HAP-1 (cell line): Measurements from ENCODE around the gene UBE2O.
"Not testable (repeated sequence)": the region's sequence is repeated elsewhere in the genome, so short reads cannot be mapped to it uniquely, and the experiment has no call there.

Experiments used
- DNase-seq, 2 experiments: peaks; one replicate each; pipeline ENCODE4 v3.0.0-alpha.2; 2016 to 2020; ENCODE audit warnings: low spot score in 2 of 2
- H3K27me3 ChIP-seq: fragments of 250-450 bp; sonication (Bioruptor Pico); 2 replicates; pipeline ENCODE4 v1.5.1; 2020; ENCODE audit warnings: low read depth, mild to moderate bottlenecking, moderate library complexity
- H3K36me3 ChIP-seq: fragments of 250-450 bp; sonication (Bioruptor Pico); replicated peaks from 2 replicates; pipeline ENCODE4 v1.5.1; 2020; ENCODE audit warnings: mild to moderate bottlenecking
- H3K4me1 ChIP-seq: fragments of 250-450 bp; sonication (Bioruptor Pico); 2 replicates; pipeline ENCODE4 v1.5.1; 2020; ENCODE audit warnings: mild to moderate bottlenecking
- H3K4me3 ChIP-seq: fragments of 250-450 bp; sonication (Bioruptor Pico); 2 replicates; pipeline ENCODE4 v1.5.1; 2020; ENCODE audit warnings: mild to moderate bottlenecking, moderate library complexity
- H3K9me3 ChIP-seq: fragments of 250-450 bp; sonication (Bioruptor Pico); 2 replicates; pipeline ENCODE4 v1.5.1; 2020; ENCODE audit warnings: mild to moderate bottlenecking, moderate library complexity
- in situ Hi-C: fragments of 300-500 bp; cut with MboI; formaldehyde crosslinking; loops from 3 replicates; pipeline ENCODE4 v1.14.3; 2020; ENCODE audit warnings: low sequenced_read_pairs, inconsistent platforms, mixed read lengths

UBE2O gene

GRCh38 chr17:76357597-76358158 is 95.3 kb downstream of the UBE2O start:
- in situ Hi-C loops: no loop called here

GRCh38 chr17:76356803-76357456 is 96.0 kb downstream of the UBE2O start:
- Histone ChIP-seq H3K27me3 (no peaks in the 10 kb centered on the region), H3K4me1 (peaks cover 15% of the 10 kb centered on the region), H3K4me3 (no peak overlapping the region), H3K9me3 (no peaks in the 10 kb centered on the region), H3K36me3 (no peaks in the 10 kb centered on the region)
- in situ Hi-C loops: no loop called here
- peak in 1 of 2 experiments; percentile 42 for DNase-seq

More at GRCh38 chr17:76357597-76358158, 95.3 kb downstream of the UBE2O start:
- Histone ChIP-seq H3K27me3 (no peaks in the 10 kb centered on the region), H3K9me3 (no peaks in the 10 kb centered on the region), H3K36me3 (no peaks in the 10 kb centered on the region), H3K4me3 (no peak overlapping the region), H3K4me1 (peaks cover 15% of the 10 kb centered on the region)
- no peak for DNase-seq

- Histone ChIP-seq H3K36me3 (no peaks in the 10 kb centered on the region; the same call in 1 of the 2 replicates), H3K27me3 (no peaks in the 10 kb centered on the region), H3K4me3 (peak overlapping the region; percentile 91), H3K4me1 (peaks cover 10% of the 10 kb centered on the region), H3K9me3 (no peaks in the 10 kb centered on the region)
- no peak for DNase-seq
- in situ Hi-C loops: no loop called here
Measured at GRCh38 chr17:76354747-76355310, 98.1 kb downstream of the UBE2O start.

GRCh38 chr17:76354317-76354729 is 98.6 kb downstream of the UBE2O start:
- Histone ChIP-seq H3K9me3 (no peaks in the 10 kb centered on the region), H3K4me1 (peaks cover 10% of the 10 kb centered on the region), H3K36me3 (no peaks in the 10 kb centered on the region; the same call in 1 of the 2 replicates), H3K4me3 (peak overlapping the region; percentile 91), H3K27me3 (no peaks in the 10 kb centered on the region)
- in situ Hi-C loops: no loop called here
- DNase-seq: no peak

GRCh38 chr17:76353599-76354316 is 99.2 kb downstream of the UBE2O start, which contains the start of gene PRPSAP1:
Gene PRPSAP1, minus strand, starts transcription at chr17:76353916. Its CDS starts 213 bp downstream, at chr17:76353703.
- H3K27me3 ChIP-seq: no peaks in the 10 kb centered on the region
- H3K4me1 ChIP-seq: peaks cover 10% of the 10 kb centered on the region
- H3K4me3 ChIP-seq: peak within 1 kb of the TSS; percentile 91
- H3K36me3 ChIP-seq: no peaks in the 10 kb centered on the region; the same call in 1 of the 2 replicates
- in situ Hi-C loops: no loop called here
- no peaks in the 10 kb centered on the region for H3K9me3 ChIP-seq
- peak; percentile 91 for DNase-seq

GRCh38 chr17:76353004-76353598 is 99.9 kb downstream of the UBE2O start:
- Histone ChIP-seq H3K4me1 (peaks cover 10% of the 10 kb centered on the region), H3K36me3 (no peaks in the 10 kb centered on the region; the same call in 1 of the 2 replicates), H3K27me3 (no peaks in the 10 kb centered on the region), H3K4me3 (peak overlapping the region; percentile 91), H3K9me3 (no peaks in the 10 kb centered on the region)
- DNase-seq: peak in 1 of 2 experiments; percentile 30
- in situ Hi-C loops: no loop called here

- Histone ChIP-seq H3K4me1 (peaks cover 1% of the 10 kb centered on the region; the same call in 1 of the 2 replicates), H3K4me3 (no peak overlapping the region), H3K36me3 (peaks cover 12% of the 10 kb centered on the region), H3K9me3 (no peaks in the 10 kb centered on the region), H3K27me3 (no peaks in the 10 kb centered on the region)
- in situ Hi-C loops: no loop called here
- no peak for DNase-seq
Measured at GRCh38 chr17:76351526-76352071, 101.4 kb downstream of the UBE2O start.

GRCh38 chr17:76350463-76350862 is 102.5 kb downstream of the UBE2O start:
- H3K4me1 ChIP-seq: no peaks in the 10 kb centered on the region
- H3K36me3 ChIP-seq: peaks cover 20% of the 10 kb centered on the region
- H3K4me3 ChIP-seq: no peak overlapping the region
- in situ Hi-C loops: no loop called here
- H3K9me3 ChIP-seq: no peaks in the 10 kb centered on the region
- DNase-seq: no peak
- no peaks in the 10 kb centered on the region for H3K27me3 ChIP-seq

GRCh38 chr17:76346936-76347335 is 106.0 kb downstream of the UBE2O start:
- peaks cover 45% of the 10 kb centered on the region for H3K36me3 ChIP-seq
- H3K9me3 ChIP-seq, DNase-seq, H3K4me3 ChIP-seq, H3K4me1 ChIP-seq, in situ Hi-C loops, H3K27me3 ChIP-seq: not testable (repeated sequence)

- Histone ChIP-seq H3K9me3 (no peaks in the 10 kb centered on the region), H3K27me3 (no peaks in the 10 kb centered on the region), H3K36me3 (peaks cover 51% of the 10 kb centered on the region), H3K4me1 (no peaks in the 10 kb centered on the region), H3K4me3 (no peak overlapping the region)
- in situ Hi-C loops: no loop called here
- DNase-seq: no peak
Measured at GRCh38 chr17:76345377-76345974, 107.5 kb downstream of the UBE2O start.

- H3K27me3 ChIP-seq: no peaks in the 10 kb centered on the region
- in situ Hi-C loops: no loop called here
- H3K36me3 ChIP-seq: peaks cover 51% of the 10 kb centered on the region
- no peak for DNase-seq
- H3K4me3 ChIP-seq: no peak overlapping the region
- no peaks in the 10 kb centered on the region for H3K4me1 ChIP-seq
- no peaks in the 10 kb centered on the region for H3K9me3 ChIP-seq
Measured at GRCh38 chr17:76343106-76343505, 109.8 kb downstream of the UBE2O start.

GRCh38 chr17:76341301-76341700 is 111.7 kb downstream of the UBE2O start:
- Histone ChIP-seq H3K36me3 (peaks cover 36% of the 10 kb centered on the region), H3K4me3 (no peak overlapping the region), H3K9me3 (no peaks in the 10 kb centered on the region), H3K27me3 (no peaks in the 10 kb centered on the region), H3K4me1 (no peaks in the 10 kb centered on the region)
- in situ Hi-C loops: no loop called here
- DNase-seq: no peak
